Stimulated activated CD4-positive, alpha-beta T cell treated with anti-CD3 and anti-CD28 coated beads, Interleukin-4, amount 100 ng/mL, for 4 hours (primary cell): ENCODE measurements around the gene BBS9.

Experiments
- DNase-seq, 2 experiments: peaks; one replicate each; pipeline ENCODE4 v3.0.0-alpha.2; 2020

BBS9 gene

GRCh38 chr7:33128631-33128989, 754 bp upstream of the BBS9 start:
- no peak for DNase-seq

- DNase-seq: no peak
Observed at GRCh38 chr7:33129806-33130153, 416 bp downstream of the BBS9 start.

GRCh38 chr7:33130184-33130583, 820 bp downstream of the BBS9 start:
- no peak for DNase-seq

DNA sequence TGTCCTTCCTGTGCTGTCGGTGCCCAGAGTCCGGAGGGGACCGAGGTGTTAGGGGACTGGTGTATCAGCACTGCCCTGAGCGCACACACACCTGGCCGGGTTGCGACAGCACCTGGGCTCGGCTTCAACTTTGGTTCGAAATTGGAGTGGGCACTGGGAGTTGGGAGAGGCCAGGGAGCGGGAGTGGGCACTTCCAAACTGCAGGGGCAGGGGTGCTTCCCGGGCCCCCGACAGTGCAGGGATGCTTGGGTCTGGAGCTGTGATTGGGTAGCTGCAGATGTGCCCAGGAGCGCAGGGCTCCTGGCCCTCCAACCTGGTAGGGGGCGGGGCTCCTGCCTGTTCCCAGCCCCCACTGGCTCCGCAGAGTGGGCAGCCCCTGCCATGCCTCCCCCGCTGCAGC, 7.7 kb downstream of the BBS9 start:
- DNase-seq: no peak

DNA sequence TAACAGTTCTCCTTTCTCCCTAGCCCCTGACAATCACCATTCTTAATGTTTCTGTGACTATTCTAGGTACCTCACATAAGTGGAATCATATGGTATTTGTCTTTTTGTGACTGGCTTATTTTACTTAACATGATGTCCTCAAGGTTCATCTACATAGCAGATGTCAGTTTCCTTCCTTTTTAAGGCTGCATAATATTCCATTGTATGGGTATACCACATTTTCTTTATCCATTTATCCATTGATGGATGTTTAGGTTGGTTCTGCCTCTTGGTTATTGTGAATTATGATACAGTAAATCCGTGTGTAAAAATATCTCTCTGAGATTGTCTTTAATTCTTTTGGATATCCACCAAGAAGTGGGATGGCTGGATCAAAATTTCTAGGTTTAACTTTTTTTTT, 13.2 kb downstream of the BBS9 start:
- DNase-seq: no peak

GRCh38 chr7:33143996-33144718, 14.8 kb downstream of the BBS9 start:
- DNase-seq: no peak

GRCh38 chr7:33145156-33145555, 15.8 kb downstream of the BBS9 start:
- DNase-seq: no peak

GRCh38 chr7:33152087-33152486, 22.7 kb downstream of the BBS9 start:
- no peak for DNase-seq

DNA sequence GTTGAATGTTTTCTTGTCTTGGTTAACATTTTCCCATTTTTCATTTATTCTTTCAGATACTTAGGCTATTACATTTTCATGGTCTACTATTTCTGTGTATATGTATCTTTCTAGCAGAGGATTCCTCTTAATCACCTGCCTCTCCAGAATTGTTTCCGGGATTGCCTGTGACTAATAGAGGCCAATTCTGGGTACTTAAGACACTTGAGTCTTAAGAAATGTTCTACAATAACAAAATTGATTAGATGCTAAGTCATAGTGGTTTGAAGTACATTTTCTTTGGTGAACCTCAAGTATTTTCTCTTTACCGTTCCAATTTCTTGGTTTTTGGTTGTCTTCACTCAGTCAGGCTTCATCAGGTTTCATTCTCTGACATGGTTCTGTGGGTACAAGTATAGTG, 26.4 kb downstream of the BBS9 start:
- DNase-seq: no peak

GRCh38 chr7:33156441-33156840, 27.1 kb downstream of the BBS9 start:
- DNase-seq: no peak

- no peak for DNase-seq
Observed at GRCh38 chr7:33157311-33157710, 27.9 kb downstream of the BBS9 start.

- DNase-seq: no peak
Observed at GRCh38 chr7:33157781-33158180, 28.4 kb downstream of the BBS9 start.

- no peak for DNase-seq
Observed at GRCh38 chr7:33177876-33178275, 48.5 kb downstream of the BBS9 start.

GRCh38 chr7:33179519-33179918, 50.2 kb downstream of the BBS9 start:
- no peak for DNase-seq

DNA sequence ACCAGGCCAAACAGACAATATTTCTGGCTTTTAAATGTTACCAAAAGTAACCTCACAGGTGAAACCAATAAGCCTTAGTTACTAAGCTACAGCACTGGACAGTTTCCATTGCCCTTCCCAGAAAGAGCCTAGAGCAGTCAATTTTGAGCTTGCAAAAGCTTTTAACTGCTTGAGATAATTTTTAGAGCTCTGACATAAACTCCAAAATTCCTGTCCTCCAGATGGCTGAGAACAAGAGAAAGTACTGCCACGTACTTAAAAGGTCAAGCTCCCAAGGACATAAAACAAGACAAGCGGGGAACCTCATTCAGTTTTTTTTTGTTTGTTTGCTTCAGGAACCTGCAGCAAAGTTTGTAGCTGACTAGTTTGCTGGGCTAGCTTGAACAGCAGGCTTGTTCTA, 54.1 kb downstream of the BBS9 start:
- DNase-seq: no peak

DNA sequence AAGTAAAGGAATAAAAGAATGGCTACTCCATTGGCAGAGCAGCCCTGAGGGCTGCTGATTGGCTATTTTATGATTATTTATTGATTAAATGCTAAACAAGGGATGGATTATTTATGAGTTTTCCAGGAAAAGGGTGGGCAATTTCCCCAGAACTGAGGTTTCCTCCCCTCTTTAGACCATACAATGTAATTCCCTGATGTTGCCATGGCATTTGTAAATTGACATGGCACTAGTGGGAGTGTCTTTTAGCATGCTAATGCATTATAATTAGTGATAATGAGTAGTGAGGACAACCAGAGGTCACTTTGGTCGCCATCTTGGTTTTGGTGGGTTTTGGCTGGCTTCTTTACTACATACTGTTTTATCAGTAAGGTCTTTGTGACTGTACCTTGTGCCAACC, 55.5 kb downstream of the BBS9 start:
- DNase-seq: no peak

GRCh38 chr7:33185786-33186185, 56.4 kb downstream of the BBS9 start:
- DNase-seq: no peak

GRCh38 chr7:33186192-33186591, 56.8 kb downstream of the BBS9 start:
- DNase-seq: no peak

- no peak for DNase-seq
Observed at GRCh38 chr7:33190688-33191304, 61.4 kb downstream of the BBS9 start.

DNA sequence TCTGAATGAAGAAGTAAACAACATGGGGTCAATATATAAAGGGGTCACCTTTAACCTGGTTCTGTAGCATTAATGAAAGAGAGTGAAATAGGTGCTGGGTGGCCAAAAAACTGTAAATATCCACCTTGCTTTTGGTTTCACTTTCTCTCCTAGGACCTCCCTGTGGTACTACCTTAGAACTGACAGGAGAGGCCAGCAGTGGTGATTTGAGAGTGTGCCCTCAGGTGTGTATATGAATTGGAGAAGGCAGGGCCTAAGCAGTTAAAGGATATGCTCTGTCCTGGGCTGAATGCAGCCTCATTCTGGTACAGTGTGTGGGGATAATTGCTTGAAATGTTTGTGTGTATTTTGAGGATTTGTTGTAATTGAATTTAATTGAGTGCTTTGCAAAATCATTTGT, 62.0 kb downstream of the BBS9 start:
- DNase-seq: peak in 1 of 2 experiments; percentile 5

DNA sequence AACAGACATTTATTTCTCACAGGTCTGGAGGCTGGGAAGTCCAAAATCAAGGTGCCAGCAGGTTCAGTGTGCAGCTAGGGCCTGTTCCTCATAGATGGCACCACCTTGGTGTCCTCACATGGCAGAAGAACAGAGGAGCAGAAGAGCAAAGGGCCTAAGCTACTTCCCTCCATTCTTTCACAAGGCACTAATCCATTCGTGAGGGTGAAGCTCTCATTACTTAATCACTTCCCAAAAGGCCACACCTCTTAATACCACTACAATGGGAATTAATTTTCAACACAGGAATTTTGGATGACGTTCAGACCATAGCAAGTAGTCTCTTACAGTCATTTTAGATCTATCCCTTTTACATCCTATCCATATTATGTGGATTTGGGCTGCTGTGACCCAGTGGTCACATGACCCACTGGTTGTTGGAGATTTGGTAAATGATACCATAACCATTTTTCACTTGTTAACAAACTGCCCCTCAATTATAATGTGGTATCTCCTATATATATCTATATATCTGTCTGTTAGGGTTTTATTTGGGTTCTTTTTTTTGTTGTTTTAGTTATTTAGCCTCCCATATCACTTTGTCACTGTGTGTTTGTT, 63.4 kb downstream of the BBS9 start:
- DNase-seq: no peak

DNA sequence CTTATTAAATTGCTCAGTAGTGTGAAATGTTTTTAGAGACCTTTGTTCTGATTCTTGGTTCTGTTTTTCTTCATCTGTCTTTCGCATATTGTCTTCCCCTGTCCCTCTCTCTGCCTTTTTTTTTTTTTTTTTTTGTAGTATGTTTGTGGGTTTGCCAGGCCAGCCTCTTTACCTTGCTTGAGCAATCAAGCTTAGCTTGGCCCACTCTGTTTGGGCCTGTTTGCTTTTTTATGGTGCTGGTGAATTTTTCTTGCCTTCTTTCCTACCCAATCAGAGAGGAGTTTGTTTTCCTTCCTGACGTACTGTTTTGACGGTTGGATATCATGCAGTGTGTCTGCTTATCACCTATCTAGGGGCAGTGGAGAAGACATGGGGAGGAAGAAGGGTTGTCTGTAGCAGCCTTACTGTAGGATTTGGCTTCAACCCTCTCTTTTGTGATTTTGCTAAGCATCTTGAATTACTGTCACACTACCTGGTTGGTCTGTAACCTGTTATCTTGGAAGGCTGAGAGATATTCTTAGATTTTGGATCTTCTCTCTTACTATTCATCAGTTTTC, 64.0 kb downstream of the BBS9 start:
- no peak for DNase-seq

DNA sequence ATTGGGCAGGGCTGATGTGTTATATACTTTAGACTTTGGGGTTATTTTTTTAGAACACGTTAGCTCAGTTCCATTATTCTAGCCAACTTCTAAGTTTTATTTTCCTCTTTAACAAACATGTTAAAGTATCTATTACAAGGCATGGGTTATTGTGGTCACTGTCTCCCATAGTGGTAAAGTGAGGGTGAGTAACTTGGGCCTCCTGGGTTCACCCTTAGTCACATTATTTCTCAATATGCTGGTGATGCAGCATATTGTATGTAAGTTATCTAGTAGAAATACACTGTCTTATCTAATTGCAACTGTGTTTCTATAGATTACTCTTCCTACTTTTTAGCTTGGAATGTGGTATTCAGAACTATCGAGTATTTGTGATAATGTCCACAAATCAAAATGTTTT, 65.9 kb downstream of the BBS9 start:
- no peak for DNase-seq

DNA sequence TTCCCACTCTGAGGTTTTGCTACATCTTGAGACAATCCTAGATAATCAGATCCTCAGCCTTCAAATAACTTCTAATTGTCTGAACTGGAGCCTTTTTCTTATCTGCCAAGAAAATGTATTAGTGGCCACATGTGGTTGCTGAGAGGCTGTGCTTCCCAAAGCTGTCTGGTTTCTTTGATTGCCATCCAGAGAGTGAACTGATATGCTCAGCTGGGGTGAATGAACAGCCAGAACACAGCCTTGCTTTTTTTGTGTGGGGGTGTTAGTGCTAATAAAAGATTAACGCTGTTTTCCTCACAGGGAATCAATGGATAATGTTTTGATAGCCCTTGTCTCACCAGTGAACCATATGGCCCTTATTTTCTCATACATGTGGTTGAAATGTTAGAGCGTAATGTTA, 66.9 kb downstream of the BBS9 start:
- DNase-seq: no peak

GRCh38 chr7:33200282-33200681, 70.9 kb downstream of the BBS9 start:
- DNase-seq: no peak
